ENCODE measurements around the gene SYT2.

GRCh38 chr1:202673531-202673930 is 36.7 kb downstream of the SYT2 start:
- TF ChIP-seq CTCF (IDR thresholded peaks at IDR 0.05; ENCODE audit: low read depth, low read length, poor library complexity, severe bottlenecking) (no peak), EZH2phosphoT487 (IDR thresholded peaks at IDR 0.05; ENCODE audit: borderline replicate concordance, low read length) (no peak)

Data from DOHH2 (cell line).